Fibroblast of peridontal ligament (primary cell): Measurements from ENCODE around the gene DRC7.
A peak's percentile ranks its signal among the peaks of the same experiment; 100 is the strongest.
"Not testable (repeated sequence)": the region's sequence is repeated elsewhere in the genome, so short reads cannot be mapped to it uniquely, and the experiment has no call there.

Source experiments
- DNase-seq: peaks from one replicate; pipeline ENCODE4 v3.0.0-alpha.2; 2010; ENCODE audit errors: extremely low read depth

DRC7 gene

GRCh38 chr16:57693550-57693949, 1.1 kb upstream of the DRC7 start:
- no peak for DNase-seq

- no peak for DNase-seq
Measured at GRCh38 chr16:57694231-57694724, 328 bp upstream of the DRC7 start.

- no peak for DNase-seq
Measured at GRCh38 chr16:57695680-57696069, 1.1 kb downstream of the DRC7 start.

- DNase-seq: no peak
Measured at GRCh38 chr16:57696240-57696639, 1.6 kb downstream of the DRC7 start.

GRCh38 chr16:57697896-57698537, 3.4 kb downstream of the DRC7 start:
- no peak for DNase-seq

- DNase-seq: no peak
Measured at GRCh38 chr16:57698812-57699405, 4.3 kb downstream of the DRC7 start.

- no peak for DNase-seq
Measured at GRCh38 chr16:57699481-57699880, 4.9 kb downstream of the DRC7 start.

GRCh38 chr16:57699899-57700298, 5.3 kb downstream of the DRC7 start:
- no peak for DNase-seq

- DNase-seq: no peak
Measured at GRCh38 chr16:57700781-57701551, 6.4 kb downstream of the DRC7 start.

- no peak for DNase-seq
Measured at GRCh38 chr16:57701759-57702371, 7.3 kb downstream of the DRC7 start.

GRCh38 chr16:57703416-57704010, 8.9 kb downstream of the DRC7 start:
- DNase-seq: no peak

GRCh38 chr16:57704011-57704904, 9.7 kb downstream of the DRC7 start:
- DNase-seq: no peak

- no peak for DNase-seq
Measured at GRCh38 chr16:57704905-57705852, 10.6 kb downstream of the DRC7 start.

GRCh38 chr16:57706717-57707116, 12.1 kb downstream of the DRC7 start:
- no peak for DNase-seq

- no peak for DNase-seq
Measured at GRCh38 chr16:57707331-57707730, 12.7 kb downstream of the DRC7 start.

GRCh38 chr16:57708168-57708567, 13.6 kb downstream of the DRC7 start:
- DNase-seq: peak; percentile 2

GRCh38 chr16:57709663-57710062, 15.1 kb downstream of the DRC7 start:
- no peak for DNase-seq

- no peak for DNase-seq
Measured at GRCh38 chr16:57711346-57711745, 16.7 kb downstream of the DRC7 start.

GRCh38 chr16:57711993-57712392, 17.4 kb downstream of the DRC7 start:
- no peak for DNase-seq

- not testable (repeated sequence) for DNase-seq
Measured at GRCh38 chr16:57712569-57712968, 18.0 kb downstream of the DRC7 start.
